ENCODE data around the gene SLC7A8.

DNA sequence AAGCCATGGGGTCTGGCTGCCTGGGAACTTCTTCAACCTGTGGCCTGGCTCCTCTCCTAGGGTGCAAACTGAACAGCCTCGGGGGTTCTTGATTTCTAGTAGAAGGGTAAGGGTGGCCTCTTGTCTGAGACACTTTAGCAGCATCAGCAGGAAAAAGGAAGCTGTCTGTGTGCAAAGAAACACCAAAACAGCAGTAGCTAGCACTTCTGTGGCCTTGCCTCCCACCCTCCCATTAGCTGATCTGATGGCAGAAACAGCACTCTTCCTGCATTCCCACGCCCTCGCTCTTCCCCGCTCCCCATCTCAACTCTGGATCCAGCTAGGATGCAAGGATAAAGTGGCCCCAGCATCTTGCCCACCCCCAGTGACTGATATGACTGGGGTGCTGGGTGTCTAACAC, 20.7 kb downstream of the SLC7A8 start:
- TF ChIP-seq POLR2A (IDR thresholded peaks at IDR 0.05), result no peak
- TF ChIP-seq, protein P1, sequence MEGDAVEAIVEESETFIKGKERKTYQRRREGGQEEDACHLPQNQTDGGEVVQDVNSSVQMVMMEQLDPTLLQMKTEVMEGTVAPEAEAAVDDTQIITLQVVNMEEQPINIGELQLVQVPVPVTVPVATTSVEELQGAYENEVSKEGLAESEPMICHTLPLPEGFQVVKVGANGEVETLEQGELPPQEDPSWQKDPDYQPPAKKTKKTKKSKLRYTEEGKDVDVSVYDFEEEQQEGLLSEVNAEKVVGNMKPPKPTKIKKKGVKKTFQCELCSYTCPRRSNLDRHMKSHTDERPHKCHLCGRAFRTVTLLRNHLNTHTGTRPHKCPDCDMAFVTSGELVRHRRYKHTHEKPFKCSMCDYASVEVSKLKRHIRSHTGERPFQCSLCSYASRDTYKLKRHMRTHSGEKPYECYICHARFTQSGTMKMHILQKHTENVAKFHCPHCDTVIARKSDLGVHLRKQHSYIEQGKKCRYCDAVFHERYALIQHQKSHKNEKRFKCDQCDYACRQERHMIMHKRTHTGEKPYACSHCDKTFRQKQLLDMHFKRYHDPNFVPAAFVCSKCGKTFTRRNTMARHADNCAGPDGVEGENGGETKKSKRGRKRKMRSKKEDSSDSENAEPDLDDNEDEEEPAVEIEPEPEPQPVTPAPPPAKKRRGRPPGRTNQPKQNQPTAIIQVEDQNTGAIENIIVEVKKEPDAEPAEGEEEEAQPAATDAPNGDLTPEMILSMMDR (IDR thresholded peaks at IDR 0.05), result no peak

Measured in heart left ventricle (tissue), 13 donors.